MM.1S (cell line): ENCODE measurements around the gene GABARAP.

ENCODE experiments used
- EZH2 ChIP-seq: fragments of 300-600 bp; sonication (generic); optimal IDR thresholded peaks from 2 replicates; pipeline ENCODE3; 2017; ENCODE audit warnings: low read depth, mild to moderate bottlenecking, antibody characterized with exemption, low read length, mixed read lengths
- TF ChIP-seq, protein P1 (sequence below): fragments of 300-600 bp; sonication (generic); IDR thresholded peaks from 2 replicates; pipeline ENCODE4 v1.5.1; 2016; ENCODE audit warnings: antibody characterized with exemption, low read length, mixed read lengths

DNA sequence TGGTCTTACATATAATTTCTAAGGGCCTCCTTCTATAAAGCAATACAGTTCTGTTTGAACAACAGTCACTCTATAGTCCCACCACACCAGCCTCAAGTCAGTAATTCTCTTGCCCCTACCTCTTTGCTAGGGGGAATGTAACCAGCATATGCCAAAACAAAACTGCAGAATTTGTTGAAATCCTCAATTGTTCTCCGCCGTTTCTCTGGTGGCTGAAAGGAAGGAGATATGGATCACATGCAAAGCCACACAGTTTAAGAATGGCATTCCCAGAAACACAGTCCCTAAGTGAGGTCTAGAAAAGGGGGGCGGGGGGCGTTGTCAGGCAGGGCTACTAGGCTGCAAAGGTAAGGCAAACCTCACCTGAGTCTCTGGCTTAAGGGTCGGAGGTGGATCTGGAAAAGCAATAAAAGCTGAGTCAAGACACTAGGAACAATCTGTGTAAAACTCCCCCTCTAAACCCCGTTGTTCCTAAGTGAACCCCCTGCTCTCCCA lies 4.9 kb downstream of the GABARAP start:
- TF ChIP-seq, protein P1, sequence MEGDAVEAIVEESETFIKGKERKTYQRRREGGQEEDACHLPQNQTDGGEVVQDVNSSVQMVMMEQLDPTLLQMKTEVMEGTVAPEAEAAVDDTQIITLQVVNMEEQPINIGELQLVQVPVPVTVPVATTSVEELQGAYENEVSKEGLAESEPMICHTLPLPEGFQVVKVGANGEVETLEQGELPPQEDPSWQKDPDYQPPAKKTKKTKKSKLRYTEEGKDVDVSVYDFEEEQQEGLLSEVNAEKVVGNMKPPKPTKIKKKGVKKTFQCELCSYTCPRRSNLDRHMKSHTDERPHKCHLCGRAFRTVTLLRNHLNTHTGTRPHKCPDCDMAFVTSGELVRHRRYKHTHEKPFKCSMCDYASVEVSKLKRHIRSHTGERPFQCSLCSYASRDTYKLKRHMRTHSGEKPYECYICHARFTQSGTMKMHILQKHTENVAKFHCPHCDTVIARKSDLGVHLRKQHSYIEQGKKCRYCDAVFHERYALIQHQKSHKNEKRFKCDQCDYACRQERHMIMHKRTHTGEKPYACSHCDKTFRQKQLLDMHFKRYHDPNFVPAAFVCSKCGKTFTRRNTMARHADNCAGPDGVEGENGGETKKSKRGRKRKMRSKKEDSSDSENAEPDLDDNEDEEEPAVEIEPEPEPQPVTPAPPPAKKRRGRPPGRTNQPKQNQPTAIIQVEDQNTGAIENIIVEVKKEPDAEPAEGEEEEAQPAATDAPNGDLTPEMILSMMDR = no peak
- TF ChIP-seq EZH2 = no peak
